NK-92 (cell line): ENCODE measurements around the gene CASP2.

ENCODE experiments used
- DNase-seq: peaks from one replicate; lab custom pipeline; 2025; ENCODE audit not compliant: unreplicated experiment; lab: John Stamatoyannopoulos, UW

CASP2 gene

GRCh38 chr7:143295870-143296269, 7.7 kb downstream of the CASP2 start:
- DNase-seq, result no peak

GRCh38 chr7:143296686-143297085, 8.5 kb downstream of the CASP2 start:
- no peak for DNase-seq

DNA sequence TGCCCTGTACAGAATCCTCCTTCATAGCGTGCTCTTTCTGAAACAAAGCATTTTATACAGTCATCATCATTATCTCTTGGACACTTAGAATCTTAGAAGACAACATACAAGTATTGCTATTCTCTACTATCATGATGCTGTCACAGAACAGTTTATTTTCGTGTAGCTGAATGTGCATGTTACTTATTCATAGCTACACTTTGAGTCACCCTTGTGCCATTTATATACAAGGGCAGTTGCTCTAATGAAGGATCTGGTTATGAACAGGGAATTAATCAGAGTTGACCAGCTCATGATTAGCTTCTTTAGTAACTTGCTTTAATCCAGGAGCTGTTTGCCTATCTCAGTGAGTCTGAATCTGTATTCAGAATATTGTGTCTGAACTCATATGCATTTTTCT, 11.2 kb downstream of the CASP2 start:
- no peak for DNase-seq

DNA sequence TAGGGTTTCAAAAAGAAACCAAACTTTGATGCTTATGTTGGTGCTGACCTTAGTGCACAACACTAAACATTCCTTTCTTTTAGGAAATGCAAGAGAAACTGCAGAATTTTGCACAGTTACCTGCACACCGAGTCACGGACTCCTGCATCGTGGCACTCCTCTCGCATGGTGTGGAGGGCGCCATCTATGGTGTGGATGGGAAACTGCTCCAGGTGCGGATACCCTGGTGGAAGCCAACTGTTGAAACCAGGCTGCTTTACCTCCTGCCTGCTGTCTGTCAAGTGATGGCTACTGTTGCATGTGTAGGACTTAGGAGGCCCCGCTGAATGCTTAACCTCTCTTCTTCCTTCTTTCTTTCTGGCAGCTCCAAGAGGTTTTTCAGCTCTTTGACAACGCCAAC, 11.7 kb downstream of the CASP2 start:
- no peak for DNase-seq

DNA sequence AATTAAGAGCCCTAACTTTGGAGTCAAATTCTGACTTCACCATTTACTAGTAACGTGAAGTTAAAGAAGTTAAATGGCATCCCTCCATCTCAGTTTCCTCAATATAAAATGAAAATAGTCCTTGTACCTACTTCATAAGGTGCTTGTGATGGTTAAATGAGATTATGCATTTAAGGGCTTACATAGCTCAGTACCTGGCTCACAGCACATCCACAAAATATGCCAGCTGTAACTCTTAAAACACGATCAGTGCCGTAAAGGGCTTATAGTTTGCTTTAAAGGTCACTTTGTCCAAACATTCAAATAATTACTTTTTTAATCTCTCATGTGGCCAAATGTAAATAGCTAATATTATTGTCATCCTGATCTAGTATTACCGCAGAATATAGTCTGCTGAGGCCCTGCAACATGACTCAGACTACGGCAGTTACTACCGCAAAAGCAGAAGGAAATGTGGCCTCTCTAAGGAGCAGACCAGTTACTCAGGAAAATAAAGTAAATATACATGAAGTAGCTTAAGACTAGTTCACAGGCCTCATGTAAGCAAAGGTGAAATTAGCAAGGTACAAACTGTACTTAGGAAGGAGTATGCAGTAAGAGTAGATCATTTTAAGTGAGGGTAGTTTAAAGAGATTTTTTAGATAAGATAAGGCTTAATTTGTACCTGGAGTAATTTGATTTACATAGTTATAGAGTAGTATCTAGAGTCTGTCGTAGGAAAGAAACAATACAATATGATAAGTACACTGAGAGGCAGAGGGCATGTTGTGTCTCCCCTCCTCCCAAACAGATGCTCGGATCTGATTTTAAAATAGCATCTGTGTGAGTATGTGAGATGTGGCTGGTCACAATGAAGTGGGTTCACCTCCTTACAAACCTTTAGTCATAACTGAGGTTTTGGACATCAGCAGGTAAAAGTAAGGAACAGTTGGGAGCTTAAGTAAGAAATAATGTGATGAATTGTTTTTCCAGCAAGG, 13.1 kb downstream of the CASP2 start:
- no peak for DNase-seq

- DNase-seq, result no peak
Observed at GRCh38 chr7:143303733-143304132, 15.6 kb downstream of the CASP2 start.

GRCh38 chr7:143304938-143305337, 16.8 kb downstream of the CASP2 start:
- no peak for DNase-seq

DNA sequence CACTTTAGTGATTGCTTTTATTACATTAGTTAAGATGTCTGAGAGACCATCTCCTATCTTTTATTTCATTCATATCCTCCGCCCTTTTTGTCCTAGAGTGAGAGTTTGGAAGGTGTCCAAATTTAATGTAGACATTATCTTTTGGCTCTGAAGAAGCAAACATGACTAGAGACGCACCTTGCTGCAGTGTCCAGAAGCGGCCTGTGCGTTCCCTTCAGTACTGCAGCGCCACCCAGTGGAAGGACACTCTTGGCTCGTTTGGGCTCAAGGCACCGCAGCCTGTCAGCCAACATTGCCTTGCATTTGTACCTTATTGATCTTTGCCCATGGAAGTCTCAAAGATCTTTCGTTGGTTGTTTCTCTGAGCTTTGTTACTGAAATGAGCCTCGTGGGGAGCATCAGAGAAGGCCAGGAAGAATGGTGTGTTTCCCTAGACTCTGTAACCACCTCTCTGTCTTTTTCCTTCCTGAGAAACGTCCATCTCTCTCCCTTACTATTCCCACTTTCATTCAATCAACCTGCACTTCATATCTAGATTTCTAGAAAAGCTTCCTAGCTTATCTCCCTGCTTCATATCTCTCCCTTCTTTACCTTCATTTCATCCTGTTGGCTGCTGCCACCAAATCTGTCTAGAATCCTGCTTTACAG, 17.4 kb downstream of the CASP2 start:
- no peak for DNase-seq

DNA sequence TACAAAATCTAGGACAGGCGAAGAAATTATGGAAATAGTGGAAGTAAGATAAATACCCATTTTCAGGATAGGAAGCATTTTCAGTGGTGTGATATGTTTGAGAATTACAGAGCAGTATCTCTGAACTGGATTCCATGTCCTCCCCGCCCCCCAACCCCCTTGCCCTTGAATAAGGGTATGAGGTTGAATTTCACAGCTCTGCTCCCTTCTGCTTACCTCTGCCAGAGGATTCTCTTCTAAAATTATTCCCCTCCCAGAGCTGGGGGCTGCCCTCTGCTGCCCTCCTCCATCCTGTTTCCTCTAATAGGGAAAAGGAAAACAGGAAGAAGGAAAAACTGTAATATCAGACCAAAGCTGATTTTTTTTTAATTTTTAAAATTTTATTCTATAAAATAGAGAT, 20.5 kb downstream of the CASP2 start:
- no peak for DNase-seq

GRCh38 chr7:143314127-143314526, 26.0 kb downstream of the CASP2 start:
- no peak for DNase-seq

GRCh38 chr7:143315776-143316175, 27.6 kb downstream of the CASP2 start, which contains the start of gene CLCN1:
CLCN1 (plus strand) TSS chr7:143316111; CDS start chr7:143316213, 102 bp downstream.
- no peak for DNase-seq

- DNase-seq, result no peak
Observed at GRCh38 chr7:143316492-143316891, 28.3 kb downstream of the CASP2 start.

DNA sequence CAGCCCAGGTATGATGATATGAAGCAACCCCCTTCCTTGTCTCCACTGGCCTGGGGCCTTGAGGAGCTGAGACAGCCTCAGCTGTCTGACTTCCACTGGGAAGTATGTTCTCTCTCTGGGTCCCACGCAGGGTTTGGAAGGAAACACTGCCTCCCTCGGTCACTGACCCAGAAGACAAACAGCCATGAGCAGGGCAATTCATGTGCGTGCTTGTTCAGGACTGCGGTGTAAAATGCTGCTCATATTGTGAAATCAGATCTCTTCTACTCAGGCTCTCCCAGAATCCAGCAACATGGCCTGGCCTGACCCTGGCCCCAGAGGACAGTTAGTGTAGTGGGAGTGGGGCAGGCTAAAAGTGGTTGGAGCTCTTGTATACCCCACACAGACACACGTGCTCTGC, 30.5 kb downstream of the CASP2 start:
- no peak for DNase-seq

- DNase-seq, result no peak
Observed at GRCh38 chr7:143320620-143321019, 32.5 kb downstream of the CASP2 start.

DNA sequence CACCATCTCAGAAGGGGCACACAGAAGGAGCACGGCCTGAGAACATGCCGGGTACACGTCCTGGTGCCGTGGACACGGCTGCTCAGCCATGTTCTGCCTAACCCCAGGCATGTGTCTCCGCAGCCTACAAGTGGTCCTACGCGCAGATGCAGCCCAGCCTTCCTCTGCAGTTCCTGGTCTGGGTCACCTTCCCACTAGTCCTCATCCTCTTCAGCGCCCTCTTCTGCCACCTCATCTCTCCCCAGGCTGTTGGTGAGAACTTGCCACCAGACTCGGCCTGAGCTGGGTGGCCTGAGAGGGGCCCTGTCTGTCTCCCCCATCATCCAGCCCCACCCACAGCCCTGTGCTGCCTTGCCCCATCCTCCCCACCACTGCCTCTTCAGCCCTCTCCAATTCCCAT, 33.1 kb downstream of the CASP2 start:
- no peak for DNase-seq

DNA sequence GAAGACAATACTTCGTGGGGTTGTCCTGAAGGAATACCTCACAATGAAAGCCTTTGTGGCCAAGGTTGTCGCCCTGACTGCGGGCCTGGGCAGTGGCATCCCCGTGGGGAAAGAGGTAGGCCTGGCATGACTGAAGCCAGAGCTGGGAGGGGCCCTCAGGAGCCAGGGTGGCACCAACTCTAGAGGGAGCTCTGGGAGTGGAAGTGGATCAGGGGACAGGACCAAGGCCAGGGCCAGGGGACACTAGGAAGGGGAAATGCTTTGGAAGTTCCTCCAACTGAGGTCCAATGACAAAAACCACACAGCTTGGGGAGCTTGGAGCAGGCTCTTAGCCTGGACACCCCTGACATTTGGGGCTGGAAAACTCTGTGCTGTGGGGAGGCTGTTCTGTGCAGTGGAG, 33.6 kb downstream of the CASP2 start:
- DNase-seq, result no peak

GRCh38 chr7:143322760-143323633, 34.8 kb downstream of the CASP2 start:
- no peak for DNase-seq

- no peak for DNase-seq
Observed at GRCh38 chr7:143323653-143324052, 35.5 kb downstream of the CASP2 start.

GRCh38 chr7:143325240-143325639, 37.1 kb downstream of the CASP2 start:
- DNase-seq, result no peak

- no peak for DNase-seq
Observed at GRCh38 chr7:143327903-143328302, 39.8 kb downstream of the CASP2 start.

DNA sequence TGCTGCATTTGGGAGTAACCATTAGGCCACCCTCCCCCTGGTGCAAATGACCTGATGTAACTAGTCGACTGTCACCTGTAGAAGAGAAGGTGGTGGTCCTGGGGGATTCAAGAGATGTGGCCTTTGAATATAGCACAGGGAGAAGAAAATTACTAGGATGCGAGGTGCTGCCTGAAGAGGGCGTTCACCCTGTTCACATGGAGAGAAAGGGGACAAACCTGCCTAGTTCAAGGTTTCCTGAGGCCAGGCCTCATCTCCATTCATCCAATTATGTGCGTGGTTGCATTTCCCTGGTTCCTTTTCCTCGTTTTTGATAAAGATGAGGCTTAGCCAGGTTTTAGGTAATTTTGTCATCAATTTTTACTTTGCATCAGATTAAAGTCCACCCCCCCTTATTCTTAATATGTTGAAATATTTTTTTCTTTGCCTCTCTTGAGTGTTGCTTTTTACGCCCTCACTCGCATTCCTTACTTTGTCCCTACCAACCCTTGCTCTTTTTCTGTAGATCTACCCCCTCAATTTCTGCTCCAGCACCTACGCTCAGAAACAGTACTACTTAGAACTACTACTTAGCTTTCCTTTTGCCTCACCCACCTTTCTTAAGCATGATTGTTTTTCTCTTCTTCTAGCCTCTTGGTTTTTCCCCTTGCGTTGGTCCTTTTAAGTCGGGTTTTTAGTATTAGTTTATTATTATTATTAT, 41.5 kb downstream of the CASP2 start:
- DNase-seq, result no peak
